Measurements from ENCODE around the gene INPP5A. TPM values are rescaled to one million over a fixed set of nuclear protein-coding genes. Genes with fewer than 3 reads are reported as not detected.

INPP5A gene
- total RNA-seq, 1 experiment from 2014 or later = 12.3 TPM

GRCh38 chr10:132806561-132807003 lies 269.0 kb downstream of the INPP5A start:
- no peak overlapping the region for H3K9ac ChIP-seq (ENCODE audit: low read length)
- ATAC-seq = no peak; the same call in 1 of the 2 replicates

More at GRCh38 chr10:132806561-132807003, 269.0 kb downstream of the INPP5A start:
- no peak overlapping the region for H2AFZ ChIP-seq (ENCODE audit: low read depth, low read length, poor library complexity, severe bottlenecking)
- H3K27me3 ChIP-seq (ENCODE audit: insufficient read depth, low read length) = no peaks in the 10 kb centered on the region
- no peak overlapping the region for H3K27ac ChIP-seq (ENCODE audit: low read depth, low read length)
- no peaks in the 10 kb centered on the region for H4K20me1 ChIP-seq (ENCODE audit: insufficient read depth)
- DNase-seq (ENCODE audit: low read depth, low spot score) = no peak
- no peak overlapping the region for H3K4me2 ChIP-seq (ENCODE audit: low read length)
- ChIA-PET RAD21 (ENCODE audit: low non-redundant PET in 1 of 2, low total read pairs in 2 of 2, uncharacterized antibody in 2 of 2, unreplicated experiment in 2 of 2) (no interaction called here), CTCF (no interaction called here), POLR2A (no interaction called here)
- intact Hi-C loops (cut with micrococcal nuclease) = no loop called here
- H3K9me3 ChIP-seq (ENCODE audit: control insufficient read depth in 1 of 2, insufficient read depth in 1 of 2, low read depth in 1 of 2, low read length in 2 of 2) = no peaks in the 10 kb centered on the region
- H3K9me2 ChIP-seq (ENCODE audit: insufficient read depth) = no peaks in the 10 kb centered on the region
- H3K36me3 ChIP-seq (ENCODE audit: control insufficient read depth in 1 of 2, insufficient read depth in 2 of 2, low read length in 2 of 2) = no peaks in the 10 kb centered on the region
- H3K4me3 ChIP-seq (replicated peaks in 1 of 2; ENCODE audit: low read depth in 1 of 2, low read length in 2 of 2) = no peak overlapping the region
- H3K79me2 ChIP-seq (ENCODE audit: insufficient read depth, low read length) = no peaks in the 10 kb centered on the region
- no TSS peak for BruUV-seq (replicated peaks)
- TF ChIP-seq CEBPB (IDR thresholded peaks at IDR 0.05; ENCODE audit: low read depth) (no peak), CBX3 (IDR thresholded peaks at IDR 0.05; ENCODE audit: low read depth) (no peak), POLR2A (IDR thresholded peaks at IDR 0.05; ENCODE audit: borderline replicate concordance, extremely low read depth, insufficient read depth, insufficient read length) (no peak), ZNF274 (IDR thresholded peaks at IDR 0.05; ENCODE audit: low read depth, low read length) (no peak), JUND (IDR thresholded peaks at IDR 0.05) (no peak), SIN3A (IDR thresholded peaks at IDR 0.05; ENCODE audit: low read depth) (no peak), SRF (IDR thresholded peaks at IDR 0.05; ENCODE audit: low read depth) (no peak), POLR2AphosphoS5 (IDR thresholded peaks at IDR 0.05; ENCODE audit: low read depth, low read length) (no peak), RAD21 (IDR thresholded peaks at IDR 0.05; ENCODE audit: low read depth) (no peak), FOSL1 (IDR thresholded peaks at IDR 0.05; ENCODE audit: low read depth) (no peak), ZBTB33 (IDR thresholded peaks at IDR 0.05; ENCODE audit: extremely low read depth, insufficient replicate concordance, low read length) (no peak), ELF1 (IDR thresholded peaks at IDR 0.05; ENCODE audit: borderline replicate concordance, low read depth) (no peak), EZH2phosphoT487 (IDR thresholded peaks at IDR 0.05; ENCODE audit: borderline replicate concordance) (no peak), ATF3 (IDR thresholded peaks at IDR 0.05) (no peak), EGR1 (IDR thresholded peaks at IDR 0.05; ENCODE audit: low read depth) (no peak), TCF7L2 (IDR thresholded peaks at IDR 0.05; ENCODE audit: borderline replicate concordance, extremely low read depth, insufficient read depth, insufficient read length) (no peak), EZH2 (IDR thresholded peaks at IDR 0.05) (no peak)
- TF ChIP-seq, protein P1, sequence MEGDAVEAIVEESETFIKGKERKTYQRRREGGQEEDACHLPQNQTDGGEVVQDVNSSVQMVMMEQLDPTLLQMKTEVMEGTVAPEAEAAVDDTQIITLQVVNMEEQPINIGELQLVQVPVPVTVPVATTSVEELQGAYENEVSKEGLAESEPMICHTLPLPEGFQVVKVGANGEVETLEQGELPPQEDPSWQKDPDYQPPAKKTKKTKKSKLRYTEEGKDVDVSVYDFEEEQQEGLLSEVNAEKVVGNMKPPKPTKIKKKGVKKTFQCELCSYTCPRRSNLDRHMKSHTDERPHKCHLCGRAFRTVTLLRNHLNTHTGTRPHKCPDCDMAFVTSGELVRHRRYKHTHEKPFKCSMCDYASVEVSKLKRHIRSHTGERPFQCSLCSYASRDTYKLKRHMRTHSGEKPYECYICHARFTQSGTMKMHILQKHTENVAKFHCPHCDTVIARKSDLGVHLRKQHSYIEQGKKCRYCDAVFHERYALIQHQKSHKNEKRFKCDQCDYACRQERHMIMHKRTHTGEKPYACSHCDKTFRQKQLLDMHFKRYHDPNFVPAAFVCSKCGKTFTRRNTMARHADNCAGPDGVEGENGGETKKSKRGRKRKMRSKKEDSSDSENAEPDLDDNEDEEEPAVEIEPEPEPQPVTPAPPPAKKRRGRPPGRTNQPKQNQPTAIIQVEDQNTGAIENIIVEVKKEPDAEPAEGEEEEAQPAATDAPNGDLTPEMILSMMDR (IDR thresholded peaks at IDR 0.05 in 2 of 3, conservative IDR thresholded peaks at IDR 0.05 in 1 of 3; ENCODE audit: borderline replicate concordance in 1 of 3, insufficient read depth in 1 of 3, low read depth in 2 of 3, low read length in 2 of 3) = no peak
- no peaks in the 10 kb centered on the region for H3K4me1 ChIP-seq (ENCODE audit: control insufficient read depth in 1 of 2, insufficient read depth in 2 of 2, low read length in 2 of 2)
